GM12878 (cell line): ENCODE measurements around the gene TOP3A. TPM values are rescaled to one million over a fixed set of nuclear protein-coding genes. Genes with fewer than 3 reads are reported as not detected.

Experiments
- ATAC-seq: fragments of 200-7000 bp; cut with Tn5 transposase; 3 replicates; pipeline ENCODE4 v1.9.1; 2020; ENCODE audit warnings: mild to moderate bottlenecking, moderate library complexity
- BruUV-seq: library from RNA; stranded (reverse); fragments of 400-500 nt; replicated peaks from 2 replicates; lab custom pipeline; 2021; lab: Mats Ljungman, UMichigan
- CTCF ChIA-PET: fragments of 300-600 bp; sonication (Branson Sonifier 250); formaldehyde crosslinking; extraction: SDS; loops from one replicate; lab custom pipeline; 2021; ENCODE audit warnings: inconsistent platforms; lab: Yijun Ruan, JAX
- POLR2A ChIA-PET: fragments of 350-600 bp; formaldehyde crosslinking; extraction: SDS; loops from one replicate; lab custom pipeline; 2021; ENCODE audit warnings: inconsistent platforms; lab: Charles Lee
- RAD21 ChIA-PET: fragments of 300-600 bp; sonication (Branson Sonifier 250); formaldehyde crosslinking; loops from one replicate; lab custom pipeline; 2023; ENCODE audit warnings: antibody characterized with exemption; ENCODE audit not compliant: unreplicated experiment; lab: Charles Lee
- SMC1A ChIA-PET: fragments of 300-600 bp; sonication (Branson Sonifier 250); formaldehyde crosslinking; loops from one replicate; lab custom pipeline; 2023; ENCODE audit not compliant: unreplicated experiment, uncharacterized antibody; lab: Charles Lee
- DNase-seq: peaks from one replicate; pipeline ENCODE4 v3.0.0-alpha.2; 2011; ENCODE audit warnings: low read depth, low spot score
- FAIRE-seq: peaks from 3 replicates; lab custom pipeline; 2011; peaks lifted over from hg19 to GRCh38; lab: Jason Lieb, UNC
- H2AFZ ChIP-seq: 2 replicates; pipeline ENCODE4 v1.6.0; 2011; ENCODE audit warnings: low read depth, low read length, control low read depth; ENCODE audit not compliant: control insufficient read depth
- H3K27ac ChIP-seq: 2 replicates; pipeline ENCODE4 v1.5.1; 2011; ENCODE audit warnings: control low read depth; ENCODE audit not compliant: control insufficient read depth, insufficient read depth
- H3K27me3 ChIP-seq, 2 experiments: replicated peaks in 1 of 2; 2 replicates each; pipeline versions ENCODE4 v1.6.0 to v1.6.1; 2011; ENCODE audit warnings: low read length in 1 of 2; ENCODE audit not compliant: control insufficient read depth in 2 of 2, insufficient read depth in 2 of 2
- H3K36me3 ChIP-seq, 2 experiments: 2 replicates each; pipeline ENCODE4 v1.5.1; 2011; ENCODE audit warnings: low read length in 1 of 2; ENCODE audit not compliant: control insufficient read depth in 2 of 2, insufficient read depth in 2 of 2
- H3K4me1 ChIP-seq: 2 replicates; pipeline ENCODE4 v1.6.1; 2011; ENCODE audit warnings: mild to moderate bottlenecking, low read length, moderate library complexity, mixed read lengths; ENCODE audit not compliant: control insufficient read depth, insufficient read depth
- H3K4me2 ChIP-seq: 2 replicates; pipeline ENCODE4 v1.6.0; 2011; ENCODE audit warnings: control low read depth; ENCODE audit not compliant: control insufficient read depth, insufficient read depth
- H3K4me3 ChIP-seq: fragments of 200-600 bp; sonication (generic); 2 replicates; pipeline ENCODE4 v1.5.1; 2016
- H3K79me2 ChIP-seq: 2 replicates; pipeline ENCODE4 v1.6.0; 2011; ENCODE audit warnings: low read length; ENCODE audit not compliant: control insufficient read depth, insufficient read depth
- H3K9ac ChIP-seq: 2 replicates; pipeline ENCODE4 v1.8.0; 2011; ENCODE audit warnings: low read length, control low read depth, mixed read lengths; ENCODE audit not compliant: control insufficient read depth, insufficient read depth
- H3K9me3 ChIP-seq: replicated peaks from 3 replicates; pipeline ENCODE4 v1.5.1; 2011; ENCODE audit warnings: mild to moderate bottlenecking, low read length; ENCODE audit not compliant: control insufficient read depth, insufficient read depth
- H4K20me1 ChIP-seq: 2 replicates; pipeline ENCODE4 v1.6.0; 2011; ENCODE audit not compliant: control insufficient read depth, insufficient read depth
- BHLHE40 ChIP-seq, 2 experiments: fragments of 450-650 bp in 1 of 2; IDR thresholded peaks; 2 replicates each; pipeline ENCODE4 v1.6.1; 2011 to 2017; ENCODE audit warnings: low read depth in 2 of 2, borderline replicate concordance in 1 of 2, improper control_type of control experiment in 1 of 2, low read length in 1 of 2, mild to moderate bottlenecking in 1 of 2
- CEBPB ChIP-seq, 2 experiments: fragments of 150-350 bp in 1 of 2; IDR thresholded peaks; 2 replicates each; pipeline ENCODE4 v1.6.1; 2012 to 2014; ENCODE audit warnings: low read depth in 2 of 2, low read length in 2 of 2, borderline replicate concordance in 1 of 2, inconsistent platforms in 1 of 2
- IRF5 ChIP-seq: fragments of 450-650 bp; IDR thresholded peaks from 2 replicates; pipeline ENCODE4 v1.6.1; 2017; ENCODE audit warnings: borderline replicate concordance
- MLLT1 ChIP-seq: fragments of 450-650 bp; IDR thresholded peaks from 2 replicates; pipeline ENCODE4 v1.6.1; 2016; ENCODE audit warnings: mild to moderate bottlenecking
- MTA3 ChIP-seq: IDR thresholded peaks from 2 replicates; pipeline ENCODE4 v1.6.1; 2012; ENCODE audit warnings: low read length, inconsistent platforms, borderline replicate concordance
- NFXL1 ChIP-seq: fragments of 450-650 bp; IDR thresholded peaks from 2 replicates; pipeline ENCODE4 v1.6.1; 2017; ENCODE audit warnings: antibody characterized with exemption, mild to moderate bottlenecking, borderline replicate concordance
- NFYB ChIP-seq: IDR thresholded peaks from 2 replicates; pipeline ENCODE4 v1.6.1; 2011; ENCODE audit warnings: low read depth, mild to moderate bottlenecking, low read length, improper control_type of control experiment, moderate library complexity; ENCODE audit not compliant: insufficient read depth
- POLR2A ChIP-seq: IDR thresholded peaks from 2 replicates; pipeline ENCODE4 v1.6.1; 2011; ENCODE audit warnings: low read depth, mild to moderate bottlenecking, low read length
- STAT3 ChIP-seq: IDR thresholded peaks from 2 replicates; pipeline ENCODE4 v1.6.1; 2011; ENCODE audit warnings: low read depth, low read length, improper control_type of control experiment
- USF1 ChIP-seq: IDR thresholded peaks from 2 replicates; pipeline ENCODE4 v1.6.1; 2011; ENCODE audit warnings: borderline replicate concordance, low read depth, mild to moderate bottlenecking, moderate library complexity, mixed read lengths, low read length; ENCODE audit not compliant: insufficient read depth; ENCODE audit errors: extremely low read length
- ZNF592 ChIP-seq: fragments of 450-650 bp; IDR thresholded peaks from 2 replicates; pipeline ENCODE4 v1.6.1; 2017; ENCODE audit warnings: mild to moderate bottlenecking, moderate library complexity
- ZNF687 ChIP-seq: fragments of 450-650 bp; IDR thresholded peaks from 2 replicates; pipeline ENCODE4 v1.6.1; 2017; ENCODE audit warnings: mild to moderate bottlenecking, moderate library complexity
- WGBS: methylation state at CpG from one replicate; pipeline ENCODE4 v1.1.6; 2016; ENCODE audit warnings: low lambda C conversion rate; ENCODE audit not compliant: insufficient replicate concordance, insufficient coverage; ENCODE audit errors: missing lambda C conversion rate; 5-methylcytosine and 5-hydroxymethylcytosine counted together
- in situ Hi-C: fragments of 300-500 bp; cut with MboI; formaldehyde crosslinking; loops from 9 replicates; pipeline ENCODE4 v1.14.3; 2018; ENCODE audit warnings: mixed read lengths
- intact Hi-C: fragments of 100-400 bp; cut with micrococcal nuclease; formaldehyde crosslinking; loops from one replicate; pipeline ENCODE4 v1.14.2; 2022; ENCODE audit not compliant: unreplicated experiment
- polyA plus RNA-seq, 11 experiments: library from polyadenylated mRNA; depleted of rRNA in 4 of 11; unstranded in 6 of 11; stranded (reverse) in 5 of 11; fragments of >200 nt; fragmentation: Nextera tagmentation in 4 of 11; fragmentation: Illumina TruSeq in 1 of 11; extraction: Ambion mirVana in 4 of 11; extraction: Trizol in 1 of 11; gene quantifications; 1 replicate in 1 of 11; 2 replicates in 10 of 11; pipeline versions ENCODE4 v1.2.1 to v1.2.3, GENCODE V29; 2011 to 2016; ENCODE audit warnings: inconsistent platforms in 2 of 11, missing spikeins in 2 of 11, low read depth in 1 of 11
- total RNA-seq, 4 experiments: library from RNA; depleted of rRNA in 3 of 4; stranded (reverse); fragments of >200 nt in 3 of 4; fragmentation: Illumina TruSeq in 1 of 4; extraction: Trizol in 1 of 4; gene quantifications; 2 replicates each; pipeline versions ENCODE4 v1.2.1 to v1.2.3, GENCODE V29; 2013 to 2021

TOP3A gene
- total and polyA plus RNA-seq, 10 of the 15 experiments (the other 5 are each of a cell fraction or from before 2014, with no cell fraction given): 4.2 to 51.9 (median 31.8) TPM

- POLR2A ChIA-PET: no interaction called here
- DNase-seq (no peak), FAIRE-seq (no peak), ATAC-seq (no peak)
- Histone ChIP-seq H3K4me1 (0 out of 2 replicates have a peak, but pooled peaks cover 3% of the 10 kb centered on the region), H3K36me3 (no peaks in the 10 kb centered on the region; a peak in 1 of 4 replicates), H3K4me3 (no peak overlapping the region), H2AFZ (no peak overlapping the region), H4K20me1 (no peaks in the 10 kb centered on the region), H3K4me2 (no peak overlapping the region), H3K27ac (no peak overlapping the region), H3K27me3 (no peaks in the 10 kb centered on the region), H3K9me3 (no peaks in the 10 kb centered on the region), H3K9ac (no peak overlapping the region), H3K79me2 (peaks cover 15% of the 10 kb centered on the region)
- 72% methylated on average over 6 of the region's 6 CpGs for WGBS
- BruUV-seq: no TSS peak
- CTCF ChIA-PET: no interaction called here
- intact Hi-C loops (no loop called here), in situ Hi-C loops (no loop called here)
- SMC1A ChIA-PET: no interaction called here
- RAD21 ChIA-PET: no interaction called here
- TF ChIP-seq MLLT1 (no peak), IRF5 (no peak), NFYB (no peak), USF1 (no peak), NFXL1 (no peak), BHLHE40 (IDR thresholded peaks at IDR 0.05; ENCODE audit: borderline replicate concordance in 1 of 2, low read depth in 2 of 2, low read length in 1 of 2) (no peak), CEBPB (IDR thresholded peaks at IDR 0.05; ENCODE audit: borderline replicate concordance in 1 of 2, low read depth in 2 of 2, low read length in 2 of 2) (no peak), MTA3 (no peak), POLR2A (no peak), STAT3 (no peak), ZNF592 (no peak), ZNF687 (no peak)
Observed at GRCh38 chr17:18364166-18364565, 49.4 kb upstream of the TOP3A start.
